ENCODE data around the gene HELZ2.

The HELZ2 gene

DNA sequence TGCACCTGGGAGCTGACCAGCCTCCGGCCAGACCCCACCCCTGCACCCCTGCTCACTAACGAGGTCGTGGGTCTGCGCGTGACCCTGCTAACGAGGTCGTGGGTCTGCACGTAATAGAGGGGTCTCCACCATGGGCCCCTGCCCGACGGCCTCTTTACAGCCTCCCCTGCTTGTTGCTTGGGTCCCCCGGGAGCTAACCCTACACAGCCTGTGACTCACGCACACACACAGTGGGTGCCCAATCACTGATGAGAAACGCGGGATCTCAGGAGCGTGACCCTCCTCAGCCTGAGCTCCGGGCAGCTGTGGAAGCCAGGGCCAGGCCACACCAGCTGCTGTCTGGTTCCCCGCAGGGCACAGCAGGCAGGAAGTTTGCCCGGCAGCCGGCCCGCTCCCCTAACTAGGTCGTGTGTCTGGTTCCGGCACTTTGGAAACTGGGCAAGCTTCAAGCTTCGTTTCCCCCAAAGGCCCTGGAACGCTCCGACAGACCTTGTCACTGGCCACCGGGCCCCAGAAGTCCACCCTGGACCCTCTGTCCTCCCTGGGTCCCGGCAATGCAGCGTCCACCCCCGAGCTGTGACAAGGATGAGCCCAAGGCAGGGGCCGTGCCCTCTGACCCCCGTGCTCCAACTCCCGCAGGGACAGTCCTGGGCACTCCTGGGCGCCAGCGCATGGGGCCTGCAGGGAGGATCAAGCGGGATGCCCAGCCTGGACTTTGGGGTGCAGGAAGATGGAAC lies 37.6 kb downstream of the HELZ2 start:
- peak; percentile 71 for DNase-seq

- DNase-seq, result peak; percentile 46
These were observed 39.0 kb downstream of the HELZ2 start for GRCh38 chr20:63534831-63535651.

DNA sequence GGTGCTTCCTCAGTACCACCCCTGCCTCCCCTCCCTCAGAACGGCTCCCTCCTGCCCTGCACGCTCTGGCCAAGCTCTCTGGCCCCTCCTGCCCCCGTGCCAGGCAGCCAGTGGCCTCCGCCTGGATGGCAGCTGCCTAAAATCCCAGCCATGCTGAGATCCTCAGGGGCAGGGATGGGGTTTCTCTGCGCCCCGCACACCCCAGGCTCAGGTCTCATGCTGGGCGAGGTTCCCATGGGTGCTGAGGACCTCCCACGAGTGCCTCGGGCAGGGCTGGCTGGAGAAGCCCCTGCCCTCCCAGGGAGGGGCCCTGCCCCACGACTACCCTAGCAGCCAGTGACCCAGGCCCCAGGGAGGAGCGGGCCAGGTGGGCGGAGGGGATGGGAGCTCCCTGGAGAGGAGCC lies 39.6 kb downstream of the HELZ2 start:
- DNase-seq, result no peak

DNA sequence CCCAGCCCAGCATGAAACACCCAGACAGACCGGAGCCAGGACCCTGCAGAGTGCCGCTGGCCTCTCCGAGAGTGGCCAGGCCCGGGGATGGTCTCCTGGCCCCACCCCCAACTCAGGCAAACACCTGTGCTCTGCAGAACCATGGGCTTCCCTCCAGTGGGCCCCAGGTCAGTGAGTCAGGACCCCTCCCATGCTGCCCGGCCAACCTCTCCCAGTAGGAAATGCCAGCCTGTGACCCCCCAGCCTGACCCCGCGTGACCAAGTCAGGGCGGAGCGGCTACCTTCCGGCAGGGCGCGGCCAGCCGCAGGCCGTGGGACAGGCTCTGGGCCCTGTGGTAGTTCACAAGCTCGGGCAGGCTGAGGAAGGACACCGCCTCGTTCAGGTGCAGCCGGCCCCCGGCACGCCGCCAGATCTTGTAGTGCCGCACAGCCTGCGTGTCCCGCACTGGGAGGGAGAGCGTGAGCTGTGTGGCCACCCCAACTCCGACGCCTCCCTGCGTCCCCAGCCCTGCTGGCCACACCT lies 40.1 kb downstream of the HELZ2 start:
- no peak for DNase-seq

- no peak for DNase-seq
These were observed 40.7 kb downstream of the HELZ2 start for GRCh38 chr20:63533388-63533787.

DNA sequence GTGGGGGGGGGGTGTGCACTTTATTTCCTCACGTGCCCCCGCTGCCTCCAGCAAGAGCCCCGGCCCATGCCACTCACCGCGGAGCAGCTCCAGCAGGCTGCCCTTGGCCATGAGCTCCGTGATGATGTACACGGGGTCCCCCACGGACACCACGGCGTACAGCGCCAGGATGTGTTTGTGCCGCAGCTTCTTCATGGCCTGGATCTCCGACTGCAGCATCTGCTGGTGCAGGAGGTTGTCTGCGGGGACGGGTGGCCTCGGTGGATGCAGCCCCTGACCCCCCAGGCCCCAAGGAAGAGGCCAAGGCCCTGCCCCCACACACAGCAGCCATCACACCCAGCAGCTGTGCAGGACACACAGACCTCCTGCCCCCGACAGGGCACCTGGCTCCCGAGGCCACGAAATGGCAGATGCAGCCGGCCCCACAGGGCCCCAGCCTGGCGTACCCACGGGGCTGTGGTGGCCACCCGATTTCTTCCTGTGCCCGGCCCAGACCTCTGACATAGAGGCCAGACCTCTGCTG lies 41.5 kb downstream of the HELZ2 start:
- no peak for DNase-seq

DNA sequence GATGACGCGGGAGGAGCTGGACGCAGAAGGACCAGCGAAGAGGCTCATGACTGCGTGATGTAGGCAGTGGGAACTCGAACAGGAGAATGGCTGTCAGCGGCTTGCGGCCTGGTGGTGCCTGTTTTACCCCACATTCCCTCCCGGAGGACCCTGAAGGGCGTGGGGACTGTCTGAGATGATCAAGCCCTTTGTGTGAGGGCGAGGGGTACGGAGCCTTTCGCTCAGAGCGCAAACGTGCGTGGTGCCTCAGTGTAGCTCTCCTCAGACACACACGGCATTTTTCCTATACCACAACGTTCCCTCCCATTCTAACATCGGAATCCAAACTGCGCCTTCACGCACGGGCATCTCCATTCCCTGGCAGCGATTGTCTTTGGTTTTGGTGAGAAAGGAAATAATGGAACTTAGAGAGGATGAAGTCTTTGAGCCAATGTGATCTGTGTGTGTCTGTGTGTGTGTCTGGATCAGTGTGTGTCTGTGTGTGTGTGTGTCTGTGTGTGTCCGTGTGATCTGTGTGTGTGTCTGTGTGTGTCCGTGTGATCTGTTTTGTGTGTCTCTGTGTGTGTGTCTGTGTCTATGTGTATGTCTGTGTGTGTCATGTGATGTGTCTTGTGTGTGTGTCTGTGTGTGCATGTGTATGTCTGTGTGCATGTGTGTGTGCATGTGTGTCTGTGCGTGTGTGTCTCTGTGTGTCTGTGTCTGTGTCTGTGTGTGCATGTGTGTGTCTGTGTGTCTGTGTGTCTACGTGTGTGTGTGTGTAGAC lies 42.2 kb downstream of the HELZ2 start:
- DNase-seq, result no peak

DNA sequence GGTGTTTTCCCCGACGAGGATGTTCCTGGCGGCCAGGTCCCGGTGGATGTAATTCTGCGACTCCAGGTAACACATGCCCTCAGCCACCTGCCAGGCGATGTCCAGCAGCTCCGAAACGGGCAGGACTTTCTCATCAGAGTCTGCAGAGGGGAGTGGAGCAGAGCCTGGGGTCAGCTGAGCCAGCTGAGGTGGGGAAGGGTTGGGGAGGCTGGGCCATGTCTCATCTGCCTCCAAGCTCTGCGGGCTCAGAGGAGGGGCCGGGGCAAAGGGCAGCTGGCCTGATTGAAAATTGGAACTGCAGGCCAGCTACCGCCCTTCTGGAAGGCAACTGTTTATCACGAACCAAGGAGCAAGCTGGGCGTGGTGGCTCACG lies 43.3 kb downstream of the HELZ2 start:
- no peak for DNase-seq

GRCh38 chr20:63529861-63530787 lies 43.9 kb downstream of the HELZ2 start:
- DNase-seq, result no peak

- DNase-seq, result no peak
These were observed 44.7 kb downstream of the HELZ2 start for GRCh38 chr20:63529180-63529860.

GRCh38 chr20:63527184-63527583 lies 46.9 kb downstream of the HELZ2 start:
- DNase-seq, result no peak

- DNase-seq, result no peak
These were observed 48.1 kb downstream of the HELZ2 start for GRCh38 chr20:63525971-63526370.

- no peak for DNase-seq
These were observed 48.9 kb downstream of the HELZ2 start for GRCh38 chr20:63525185-63525584.

Measured in DMS53 (cell line).